K562 (cell line): Measurements from ENCODE around the gene BRPF1. TPM values are rescaled to one million over a fixed set of nuclear protein-coding genes. Genes with fewer than 3 reads are reported as not detected.

Experiments used
- COPS2 ChIP-seq: fragments of 450-650 bp; conservative IDR thresholded peaks from 2 replicates; pipeline ENCODE4 v1.6.1; 2016; ENCODE audit warnings: mild to moderate bottlenecking, moderate library complexity
- CUX1 ChIP-seq: fragments of 200-800 bp; sonication (Bioruptor generic); IDR thresholded peaks from 2 replicates; pipeline ENCODE4 v1.6.1; 2016; ENCODE audit warnings: missing genetic modification characterization, missing compliant biosample characterization
- EHMT2 ChIP-seq: fragments of 450-650 bp; IDR thresholded peaks from 2 replicates; pipeline ENCODE4 v1.6.1; 2018; ENCODE audit warnings: antibody characterized with exemption
- HSF4 ChIP-seq: fragments of 250-450 bp; sonication (Bioruptor Pico); IDR thresholded peaks from 2 replicates; pipeline ENCODE4 v2.1.2; 2022; ENCODE audit warnings: mild to moderate bottlenecking, moderate library complexity, borderline replicate concordance
- POLR2G ChIP-seq: fragments of 200-400 bp; formaldehyde crosslinking; IDR thresholded peaks from 2 replicates; pipeline ENCODE4 v1.6.1; 2017; ENCODE audit warnings: low read depth, mild to moderate bottlenecking, antibody characterized with exemption, low read length, moderate library complexity
- PPARD ChIP-seq: fragments of 250-450 bp; sonication (Bioruptor Pico); IDR thresholded peaks from 2 replicates; pipeline ENCODE4 v1.8.0; 2022; ENCODE audit warnings: inconsistent platforms, mild to moderate bottlenecking, moderate library complexity
- PRMT5 ChIP-seq: sonication (generic); formaldehyde crosslinking; IDR thresholded peaks from 2 replicates; pipeline ENCODE4 v1.5.0; 2020; ENCODE audit warnings: missing genetic modification reagents
- TCF3 ChIP-seq: sonication (generic); formaldehyde crosslinking; IDR thresholded peaks from 2 replicates; pipeline ENCODE4 v1.4.0; 2020; ENCODE audit warnings: mild to moderate bottlenecking, missing genetic modification reagents
- ZNF24 ChIP-seq: fragments of 450-650 bp; IDR thresholded peaks from 2 replicates; pipeline ENCODE4 v1.6.1; 2016
- ZNF347 ChIP-seq: fragments of 450-650 bp; formaldehyde crosslinking; IDR thresholded peaks from 2 replicates; pipeline ENCODE4 v1.4.0; 2020; ENCODE audit warnings: low read depth, mild to moderate bottlenecking, moderate library complexity
- polyA plus RNA-seq, 8 experiments: library from polyadenylated mRNA; depleted of rRNA in 4 of 8; stranded (reverse) in 5 of 8; unstranded in 3 of 8; fragments of >200 nt; fragmentation: Nextera tagmentation in 2 of 8; fragmentation: Illumina TruSeq in 1 of 8; extraction: Ambion mirVana in 2 of 8; extraction: Trizol in 1 of 8; gene quantifications; 2 replicates each; pipeline versions ENCODE4 v1.2.1 to v1.2.3, GENCODE V29; 2011 to 2014; ENCODE audit warnings: inconsistent platforms in 1 of 8, missing spikeins in 1 of 8
- total RNA-seq, 7 experiments: library from RNA; depleted of rRNA in 6 of 7; stranded (reverse); fragments of >200 nt in 6 of 7; fragmentation: Illumina TruSeq in 2 of 7; extraction: Trizol in 2 of 7; gene quantifications; 2 replicates each; pipeline versions ENCODE4 v1.2.1 to v1.2.3, GENCODE V29; 2011 to 2021; ENCODE audit warnings: low replicate concordance in 1 of 7
- TF ChIP-seq, protein P1 (sequence below): IDR thresholded peaks from 2 replicates; pipeline ENCODE4 v1.6.1; 2011; ENCODE audit warnings: borderline replicate concordance, low read depth, mild to moderate bottlenecking, moderate library complexity, low read length; ENCODE audit not compliant: insufficient read depth, poor library complexity, severe bottlenecking
- TF ChIP-seq, protein P2 (sequence below), 3 experiments: IDR thresholded peaks in 2 of 3; conservative IDR thresholded peaks in 1 of 3; 2 replicates each; pipeline ENCODE4 v1.5.1; 2011 to 2012; ENCODE audit warnings: low read length in 3 of 3, mild to moderate bottlenecking in 3 of 3, control low read depth in 2 of 3, improper control_type of control experiment in 1 of 3, inconsistent platforms in 1 of 3, low read depth in 1 of 3, mixed read lengths in 1 of 3, moderate library complexity in 1 of 3; ENCODE audit not compliant: insufficient read depth in 2 of 3

Gene BRPF1
- total and polyA plus RNA-seq, 9 of the 15 experiments (the other 6 are each of a cell fraction or from before 2014, with no cell fraction given), result 1.1 to 40.2 (median 23.5) TPM

GRCh38 chr3:9786825-9787669, 55.5 kb downstream of the BRPF1 start (continued):
- TF ChIP-seq, protein P1, sequence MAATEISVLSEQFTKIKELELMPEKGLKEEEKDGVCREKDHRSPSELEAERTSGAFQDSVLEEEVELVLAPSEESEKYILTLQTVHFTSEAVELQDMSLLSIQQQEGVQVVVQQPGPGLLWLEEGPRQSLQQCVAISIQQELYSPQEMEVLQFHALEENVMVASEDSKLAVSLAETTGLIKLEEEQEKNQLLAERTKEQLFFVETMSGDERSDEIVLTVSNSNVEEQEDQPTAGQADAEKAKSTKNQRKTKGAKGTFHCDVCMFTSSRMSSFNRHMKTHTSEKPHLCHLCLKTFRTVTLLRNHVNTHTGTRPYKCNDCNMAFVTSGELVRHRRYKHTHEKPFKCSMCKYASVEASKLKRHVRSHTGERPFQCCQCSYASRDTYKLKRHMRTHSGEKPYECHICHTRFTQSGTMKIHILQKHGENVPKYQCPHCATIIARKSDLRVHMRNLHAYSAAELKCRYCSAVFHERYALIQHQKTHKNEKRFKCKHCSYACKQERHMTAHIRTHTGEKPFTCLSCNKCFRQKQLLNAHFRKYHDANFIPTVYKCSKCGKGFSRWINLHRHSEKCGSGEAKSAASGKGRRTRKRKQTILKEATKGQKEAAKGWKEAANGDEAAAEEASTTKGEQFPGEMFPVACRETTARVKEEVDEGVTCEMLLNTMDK, result peak; percentile 76
- TF ChIP-seq TCF3 (CRISPR knock-in tag) (no peak), EHMT2 (peak; percentile 30; the same call in 1 of the 2 replicates), PRMT5 (no peak), PPARD (no peak), ZNF347 (CRISPR knock-in tag) (0 out of 2 replicates have a peak, but pooled peaks have one; percentile 44), HSF4 (0 out of 2 replicates have a peak, but pooled peaks have one; percentile 34), COPS2 (no peak), CUX1 (no peak), POLR2G (peak; percentile 52; the same call in 1 of the 2 replicates), ZNF24 (peak; percentile 45; the same call in 1 of the 2 replicates)
- TF ChIP-seq, protein P2, sequence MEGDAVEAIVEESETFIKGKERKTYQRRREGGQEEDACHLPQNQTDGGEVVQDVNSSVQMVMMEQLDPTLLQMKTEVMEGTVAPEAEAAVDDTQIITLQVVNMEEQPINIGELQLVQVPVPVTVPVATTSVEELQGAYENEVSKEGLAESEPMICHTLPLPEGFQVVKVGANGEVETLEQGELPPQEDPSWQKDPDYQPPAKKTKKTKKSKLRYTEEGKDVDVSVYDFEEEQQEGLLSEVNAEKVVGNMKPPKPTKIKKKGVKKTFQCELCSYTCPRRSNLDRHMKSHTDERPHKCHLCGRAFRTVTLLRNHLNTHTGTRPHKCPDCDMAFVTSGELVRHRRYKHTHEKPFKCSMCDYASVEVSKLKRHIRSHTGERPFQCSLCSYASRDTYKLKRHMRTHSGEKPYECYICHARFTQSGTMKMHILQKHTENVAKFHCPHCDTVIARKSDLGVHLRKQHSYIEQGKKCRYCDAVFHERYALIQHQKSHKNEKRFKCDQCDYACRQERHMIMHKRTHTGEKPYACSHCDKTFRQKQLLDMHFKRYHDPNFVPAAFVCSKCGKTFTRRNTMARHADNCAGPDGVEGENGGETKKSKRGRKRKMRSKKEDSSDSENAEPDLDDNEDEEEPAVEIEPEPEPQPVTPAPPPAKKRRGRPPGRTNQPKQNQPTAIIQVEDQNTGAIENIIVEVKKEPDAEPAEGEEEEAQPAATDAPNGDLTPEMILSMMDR (IDR thresholded peaks at IDR 0.05 in 2 of 3, conservative IDR thresholded peaks at IDR 0.05 in 1 of 3; ENCODE audit: insufficient read depth in 2 of 3, low read depth in 1 of 3, low read length in 3 of 3), result peak; percentile 76 to 96 (median 77)
